Activated CD4-positive, alpha-beta T cell treated with anti-CD3 and anti-CD28 coated beads, Interleukin-2, amount 10 ng/mL, durations not matched to agents 24 days and 14 days (primary cell): Measurements from ENCODE around the gene EYA4. TPM values are rescaled to one million over a fixed set of nuclear protein-coding genes. Genes with fewer than 3 reads are reported as not detected.

Experiments used
- DNase-seq: peaks from one replicate; pipeline ENCODE4 v3.0.0; 2022
- H3K27ac Mint-ChIP-seq: one replicate; pipeline ENCODE4 v1.8.0; 2022; ENCODE audit warnings: mild to moderate bottlenecking, mixed read lengths
- H3K27me3 Mint-ChIP-seq: one replicate; pipeline ENCODE4 v1.8.0; 2022; ENCODE audit warnings: mixed read lengths
- H3K36me3 Mint-ChIP-seq: one replicate; pipeline ENCODE4 v1.8.0; 2022; ENCODE audit warnings: low read depth, mild to moderate bottlenecking, mixed read lengths
- H3K4me1 Mint-ChIP-seq: one replicate; pipeline ENCODE4 v1.8.0; 2021; ENCODE audit warnings: mixed read lengths
- H3K4me3 Mint-ChIP-seq: one replicate; pipeline ENCODE4 v1.8.0; 2022; ENCODE audit warnings: mild to moderate bottlenecking, moderate library complexity, mixed read lengths
- H3K9me3 Mint-ChIP-seq: one replicate; pipeline ENCODE4 v1.8.0; 2021; ENCODE audit warnings: mixed read lengths
- intact Hi-C: fragments of 100-400 bp; cut with micrococcal nuclease; formaldehyde crosslinking; loops from one replicate; pipeline ENCODE4 v1.15.1; 2023
- total RNA-seq: library from RNA; stranded (reverse); gene quantifications from 2 replicates; pipeline ENCODE4 v1.2.3, GENCODE V29; 2022

EYA4 gene
- total RNA-seq, 1 donor from 2014 or later: not detected

- intact Hi-C loops: no loop called here
- H3K36me3 Mint-ChIP-seq: no peaks in the 10 kb centered on the region
Observed at GRCh38 chr6:133359760-133360159, 118.6 kb downstream of the EYA4 start.

GRCh38 chr6:133360194-133360593, 119.0 kb downstream of the EYA4 start:
- Mint-ChIP-seq H3K27me3 (no peaks in the 10 kb centered on the region), H3K36me3 (no peaks in the 10 kb centered on the region), H3K4me1 (no peaks in the 10 kb centered on the region), H3K4me3 (no peak overlapping the region), H3K27ac (no peak overlapping the region), H3K9me3 (no peaks in the 10 kb centered on the region)
- DNase-seq: no peak
- intact Hi-C loops: no loop called here

More at GRCh38 chr6:133359760-133360159, 118.6 kb downstream of the EYA4 start:
- Mint-ChIP-seq H3K27ac (no peak overlapping the region), H3K9me3 (no peaks in the 10 kb centered on the region), H3K27me3 (no peaks in the 10 kb centered on the region), H3K4me3 (no peak overlapping the region), H3K4me1 (no peaks in the 10 kb centered on the region)
- no peak for DNase-seq

DNA sequence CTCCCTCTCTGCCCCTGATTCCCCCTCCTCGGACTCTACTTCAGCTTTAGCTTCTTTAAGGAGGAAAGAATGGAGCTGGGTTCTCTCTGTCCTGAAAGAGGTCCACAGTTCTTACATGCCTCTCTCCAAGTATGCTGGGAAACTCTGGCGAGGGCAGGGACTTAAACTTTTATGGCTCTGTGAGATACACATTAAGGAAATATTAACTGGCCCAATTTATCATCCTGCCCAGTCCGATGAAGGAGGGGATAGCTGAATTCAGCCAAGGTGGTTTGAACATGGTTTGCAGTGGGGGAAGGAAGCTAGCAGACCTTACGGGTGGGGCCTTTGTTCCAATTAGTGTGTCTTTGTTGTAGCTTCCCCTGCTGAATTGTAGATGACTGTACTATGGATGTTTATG, 121.7 kb downstream of the EYA4 start:
- no peak for DNase-seq
- Mint-ChIP-seq H3K36me3 (no peaks in the 10 kb centered on the region), H3K4me1 (no peaks in the 10 kb centered on the region)

DNA sequence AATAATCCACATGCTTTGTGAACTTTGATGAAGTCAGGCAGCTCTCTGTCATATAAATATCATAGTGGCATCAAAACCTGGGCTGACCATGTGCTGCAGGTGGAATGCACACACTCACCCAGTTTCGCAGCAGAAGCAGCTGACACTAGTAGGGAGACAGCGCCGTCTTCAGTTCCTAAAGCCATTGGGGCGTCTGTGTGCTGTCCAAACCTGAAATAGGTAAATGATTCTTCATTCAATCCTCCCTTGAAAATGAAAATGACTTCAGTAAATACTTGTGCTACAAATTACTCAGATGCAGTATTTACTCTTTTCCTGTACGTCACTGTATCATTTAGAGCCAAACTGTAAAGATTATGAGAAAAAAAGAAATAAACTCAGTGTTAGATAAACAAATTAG, 127.5 kb downstream of the EYA4 start:
- intact Hi-C loops: no loop called here
- Mint-ChIP-seq H3K27me3 (no peaks in the 10 kb centered on the region), H3K36me3 (no peaks in the 10 kb centered on the region), H3K27ac (no peak overlapping the region), H3K9me3 (no peaks in the 10 kb centered on the region), H3K4me3 (no peak overlapping the region), H3K4me1 (no peaks in the 10 kb centered on the region)
- DNase-seq: no peak

More for the DNA sequence above, 121.7 kb downstream of the EYA4 start:
- intact Hi-C loops: no loop called here
- H3K27ac Mint-ChIP-seq: no peak overlapping the region
- no peak overlapping the region for H3K4me3 Mint-ChIP-seq
- H3K27me3 Mint-ChIP-seq: no peaks in the 10 kb centered on the region
- no peaks in the 10 kb centered on the region for H3K9me3 Mint-ChIP-seq

GRCh38 chr6:133369773-133370272, 128.7 kb downstream of the EYA4 start:
- intact Hi-C loops: no loop called here
- H3K27ac Mint-ChIP-seq: no peak overlapping the region
- DNase-seq: no peak
- H3K27me3 Mint-ChIP-seq: no peaks in the 10 kb centered on the region
- H3K9me3 Mint-ChIP-seq: no peaks in the 10 kb centered on the region
- no peaks in the 10 kb centered on the region for H3K4me1 Mint-ChIP-seq
- no peak overlapping the region for H3K4me3 Mint-ChIP-seq
- H3K36me3 Mint-ChIP-seq: no peaks in the 10 kb centered on the region

GRCh38 chr6:133376743-133377142, 135.6 kb downstream of the EYA4 start:
- intact Hi-C loops: no loop called here
- Mint-ChIP-seq H3K27ac (no peak overlapping the region), H3K27me3 (no peaks in the 10 kb centered on the region), H3K4me3 (no peak overlapping the region), H3K4me1 (no peaks in the 10 kb centered on the region), H3K36me3 (no peaks in the 10 kb centered on the region), H3K9me3 (no peaks in the 10 kb centered on the region)
- DNase-seq: no peak

GRCh38 chr6:133377219-133377618, 136.1 kb downstream of the EYA4 start:
- H3K4me1 Mint-ChIP-seq: no peaks in the 10 kb centered on the region
- intact Hi-C loops: no loop called here

GRCh38 chr6:133380047-133380446, 138.9 kb downstream of the EYA4 start:
- Mint-ChIP-seq H3K27ac (no peak overlapping the region), H3K27me3 (no peaks in the 10 kb centered on the region), H3K36me3 (no peaks in the 10 kb centered on the region), H3K4me1 (no peaks in the 10 kb centered on the region), H3K9me3 (no peaks in the 10 kb centered on the region), H3K4me3 (no peak overlapping the region)
- intact Hi-C loops: no loop called here
- DNase-seq: no peak

More at GRCh38 chr6:133377219-133377618, 136.1 kb downstream of the EYA4 start:
- H3K36me3 Mint-ChIP-seq: no peaks in the 10 kb centered on the region
- no peak for DNase-seq
- H3K9me3 Mint-ChIP-seq: no peaks in the 10 kb centered on the region
- H3K27ac Mint-ChIP-seq: no peak overlapping the region
- no peaks in the 10 kb centered on the region for H3K27me3 Mint-ChIP-seq
- H3K4me3 Mint-ChIP-seq: no peak overlapping the region

- H3K9me3 Mint-ChIP-seq: no peaks in the 10 kb centered on the region
- no peaks in the 10 kb centered on the region for H3K36me3 Mint-ChIP-seq
- no peak overlapping the region for H3K27ac Mint-ChIP-seq
- no peaks in the 10 kb centered on the region for H3K27me3 Mint-ChIP-seq
- no peak for DNase-seq
- H3K4me3 Mint-ChIP-seq: no peak overlapping the region
- intact Hi-C loops: no loop called here
- no peaks in the 10 kb centered on the region for H3K4me1 Mint-ChIP-seq
Observed at GRCh38 chr6:133380723-133381122, 139.6 kb downstream of the EYA4 start.

DNA sequence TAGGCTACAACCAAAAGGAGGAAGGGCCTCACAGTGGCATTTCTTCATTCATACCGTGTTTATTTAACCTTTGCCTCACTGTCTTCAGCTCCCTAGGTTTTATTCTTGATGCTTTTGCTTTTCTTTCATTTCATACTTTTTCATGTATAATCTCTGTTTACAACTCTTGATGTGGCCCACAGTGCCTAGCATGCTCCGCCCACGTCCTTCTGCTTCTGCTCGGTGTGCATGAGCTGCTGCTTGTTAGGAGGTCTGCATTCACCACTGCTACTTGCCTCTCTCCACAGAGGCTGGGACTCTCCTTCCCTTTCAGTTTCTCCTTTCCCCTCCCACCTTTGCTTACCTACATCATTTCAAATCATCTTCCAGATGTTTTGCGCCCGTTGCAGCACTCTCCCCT, 147.6 kb downstream of the EYA4 start:
- intact Hi-C loops: no loop called here
- H3K27me3 Mint-ChIP-seq: no peaks in the 10 kb centered on the region
- no peaks in the 10 kb centered on the region for H3K36me3 Mint-ChIP-seq
- H3K4me1 Mint-ChIP-seq: no peaks in the 10 kb centered on the region
- H3K4me3 Mint-ChIP-seq: no peak overlapping the region
- no peak overlapping the region for H3K27ac Mint-ChIP-seq
- no peak for DNase-seq
- H3K9me3 Mint-ChIP-seq: no peaks in the 10 kb centered on the region

- DNase-seq: no peak
- Mint-ChIP-seq H3K4me1 (no peaks in the 10 kb centered on the region), H3K27ac (no peak overlapping the region), H3K36me3 (no peaks in the 10 kb centered on the region), H3K27me3 (no peaks in the 10 kb centered on the region), H3K9me3 (no peaks in the 10 kb centered on the region), H3K4me3 (no peak overlapping the region)
- intact Hi-C loops: no loop called here
Observed at GRCh38 chr6:133390168-133390567, 149.0 kb downstream of the EYA4 start.

DNA sequence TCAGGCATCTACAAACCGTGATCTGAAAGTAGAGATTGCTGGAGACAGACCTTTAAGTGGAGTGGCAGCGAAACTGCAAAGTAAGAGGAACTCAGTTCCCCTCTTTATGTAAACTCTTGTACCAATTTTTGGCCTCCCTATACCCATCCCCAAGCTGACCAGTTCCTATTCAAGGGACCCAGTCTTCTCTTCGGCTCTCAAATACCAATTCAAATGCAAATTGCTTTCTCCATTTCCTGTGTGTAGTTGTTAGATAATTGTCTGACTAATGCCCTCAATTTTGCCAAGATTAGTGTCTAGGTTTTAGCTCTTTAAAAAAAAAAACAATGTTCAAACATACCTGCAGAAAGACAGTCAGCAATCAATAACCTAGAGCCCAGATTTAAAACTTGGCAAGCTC, 150.9 kb downstream of the EYA4 start:
- Mint-ChIP-seq H3K36me3 (no peaks in the 10 kb centered on the region), H3K9me3 (no peaks in the 10 kb centered on the region), H3K4me3 (no peak overlapping the region), H3K27ac (no peak overlapping the region), H3K27me3 (no peaks in the 10 kb centered on the region), H3K4me1 (no peaks in the 10 kb centered on the region)
- DNase-seq: no peak
- intact Hi-C loops: no loop called here

- Mint-ChIP-seq H3K27me3 (no peaks in the 10 kb centered on the region), H3K36me3 (no peaks in the 10 kb centered on the region), H3K4me3 (no peak overlapping the region), H3K27ac (no peak overlapping the region), H3K9me3 (no peaks in the 10 kb centered on the region), H3K4me1 (no peaks in the 10 kb centered on the region)
- intact Hi-C loops: no loop called here
- DNase-seq: no peak
Observed at GRCh38 chr6:133392641-133393040, 151.5 kb downstream of the EYA4 start.

GRCh38 chr6:133393891-133394290, 152.7 kb downstream of the EYA4 start:
- Mint-ChIP-seq H3K4me3 (no peak overlapping the region), H3K36me3 (no peaks in the 10 kb centered on the region), H3K4me1 (no peaks in the 10 kb centered on the region), H3K9me3 (no peaks in the 10 kb centered on the region), H3K27ac (no peak overlapping the region), H3K27me3 (no peaks in the 10 kb centered on the region)
- no peak for DNase-seq
- intact Hi-C loops: no loop called here

DNA sequence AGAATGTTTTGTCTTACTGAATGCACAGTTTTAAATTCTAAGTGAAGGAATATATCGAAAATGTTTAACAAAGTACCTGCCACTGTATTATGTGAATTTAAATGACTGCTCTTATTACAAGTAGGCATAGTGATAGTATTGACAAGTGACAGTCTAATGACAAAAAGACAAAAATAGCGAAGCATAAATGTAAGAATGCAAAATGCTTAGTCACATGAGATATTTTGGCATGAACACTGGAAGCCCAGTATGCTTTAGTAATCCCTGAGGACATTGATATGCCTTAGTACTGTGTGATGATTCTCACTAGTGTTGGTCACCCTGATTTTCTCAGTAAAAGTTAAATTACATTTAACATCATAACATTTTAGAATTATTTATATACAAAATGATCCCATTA, 153.5 kb downstream of the EYA4 start:
- Mint-ChIP-seq H3K27me3 (no peaks in the 10 kb centered on the region), H3K4me3 (no peak overlapping the region), H3K4me1 (no peaks in the 10 kb centered on the region), H3K36me3 (no peaks in the 10 kb centered on the region), H3K27ac (no peak overlapping the region), H3K9me3 (no peaks in the 10 kb centered on the region)
- intact Hi-C loops: no loop called here
- DNase-seq: no peak
